Trophoblast cell (in vitro differentiated cells and primary cell): ENCODE measurements around the gene PLVAP.

Experiments
- DNase-seq, 2 donors: peaks; one replicate each; pipeline ENCODE4 v3.0.0-alpha.2; 2016
- H2AFZ ChIP-seq: 2 replicates; pipeline ENCODE4 v1.6.1; 2013; ENCODE audit warnings: low read length, moderate library complexity, mild to moderate bottlenecking; ENCODE audit not compliant: insufficient read depth, poor library complexity
- H2AK5ac ChIP-seq: 2 replicates; pipeline ENCODE4 v1.6.1; 2013; ENCODE audit warnings: mild to moderate bottlenecking, low read length
- H2BK120ac ChIP-seq: 2 replicates; pipeline ENCODE4 v1.6.1; 2013; ENCODE audit warnings: low read length, mild to moderate bottlenecking, moderate library complexity; ENCODE audit not compliant: insufficient read depth, poor library complexity
- H2BK12ac ChIP-seq: 2 replicates; pipeline ENCODE4 v1.6.1; 2013; ENCODE audit warnings: mild to moderate bottlenecking, low read length, moderate library complexity
- H2BK5ac ChIP-seq: 2 replicates; pipeline ENCODE4 v1.6.1; 2013; ENCODE audit warnings: low read length, low read depth, moderate library complexity, mild to moderate bottlenecking; ENCODE audit not compliant: poor library complexity
- H3K14ac ChIP-seq: 2 replicates; pipeline ENCODE4 v1.6.1; 2013; ENCODE audit warnings: mild to moderate bottlenecking, low read length
- H3K18ac ChIP-seq: 2 replicates; pipeline ENCODE4 v1.6.1; 2013; ENCODE audit warnings: mild to moderate bottlenecking, low read length
- H3K23ac ChIP-seq: 2 replicates; pipeline ENCODE4 v1.6.1; 2013; ENCODE audit warnings: low read length
- H3K27ac ChIP-seq: 2 replicates; pipeline ENCODE4 v1.5.1; 2013; ENCODE audit warnings: low read depth, mild to moderate bottlenecking, inconsistent platforms, low read length, moderate library complexity
- H3K27me3 ChIP-seq: 2 replicates; pipeline ENCODE4 v1.6.1; 2013; ENCODE audit warnings: inconsistent platforms, mild to moderate bottlenecking, low read length, moderate library complexity; ENCODE audit not compliant: insufficient read depth
- H3K36me3 ChIP-seq, 2 experiments: 1 replicate in 1 of 2; 2 replicates in 1 of 2; pipeline ENCODE4 v1.6.1; 2013; ENCODE audit warnings: low read length in 2 of 2, mild to moderate bottlenecking in 2 of 2, moderate library complexity in 1 of 2; ENCODE audit not compliant: insufficient read depth in 2 of 2, control insufficient read depth in 1 of 2
- H3K4ac ChIP-seq: 2 replicates; pipeline ENCODE4 v1.6.1; 2013; ENCODE audit warnings: low read depth, mild to moderate bottlenecking, low read length, moderate library complexity
- H3K4me1 ChIP-seq, 2 experiments: 1 replicate in 1 of 2; 2 replicates in 1 of 2; pipeline ENCODE4 v1.6.1; 2013; ENCODE audit warnings: low read length in 2 of 2, mild to moderate bottlenecking in 2 of 2, moderate library complexity in 1 of 2; ENCODE audit not compliant: insufficient read depth in 2 of 2, control insufficient read depth in 1 of 2
- H3K4me2 ChIP-seq: 2 replicates; pipeline ENCODE4 v1.6.1; 2013; ENCODE audit warnings: inconsistent platforms, mild to moderate bottlenecking, low read length, moderate library complexity
- H3K4me3 ChIP-seq: 2 replicates; pipeline ENCODE4 v1.5.1; 2013; ENCODE audit warnings: mild to moderate bottlenecking, low read depth, low read length, inconsistent platforms
- H3K79me1 ChIP-seq: one replicate; pipeline ENCODE4 v1.6.1; 2013; ENCODE audit warnings: low read length
- H3K79me2 ChIP-seq: 2 replicates; pipeline ENCODE4 v1.6.1; 2013; ENCODE audit warnings: low read length, mild to moderate bottlenecking; ENCODE audit not compliant: control insufficient read depth, insufficient read depth, poor library complexity
- H3K9ac ChIP-seq: 2 replicates; pipeline ENCODE4 v1.6.1; 2013; ENCODE audit warnings: mild to moderate bottlenecking, low read length
- H3K9me3 ChIP-seq: 2 replicates; pipeline ENCODE4 v1.6.1; 2013; ENCODE audit warnings: low read depth, mild to moderate bottlenecking, control low read depth, inconsistent platforms, low read length; ENCODE audit not compliant: insufficient read depth
- H4K12ac ChIP-seq: 2 replicates; pipeline ENCODE4 v1.6.1; 2013; ENCODE audit warnings: low read depth, mild to moderate bottlenecking, low read length, moderate library complexity
- H4K8ac ChIP-seq: 2 replicates; pipeline ENCODE4 v1.6.1; 2013; ENCODE audit warnings: low read depth, mild to moderate bottlenecking, low read length, moderate library complexity
- H4K91ac ChIP-seq: one replicate; pipeline ENCODE4 v1.6.1; 2013; ENCODE audit warnings: low read depth, mild to moderate bottlenecking, low read length, moderate library complexity
- WGBS: extraction: QIAGEN DNeasy Blood & Tissue Kit; methylation state at CpG from one replicate; pipeline ENCODE4 v1.1.7; 2013; ENCODE audit warnings: missing lambda C conversion rate; ENCODE audit not compliant: insufficient read length, insufficient coverage; ENCODE audit errors: extremely low coverage; 5-methylcytosine and 5-hydroxymethylcytosine counted together

PLVAP gene

GRCh38 chr19:17404015-17404414, 26.9 kb upstream of the PLVAP start:
- H2AFZ ChIP-seq: no peak overlapping the region
- no peak overlapping the region for H2BK5ac ChIP-seq
- no peaks in the 10 kb centered on the region for H3K36me3 ChIP-seq
- peaks cover 11 to 12% of the 10 kb centered on the region in 2 experiments for H3K4me1 ChIP-seq
- H3K79me1 ChIP-seq: no peaks in the 10 kb centered on the region
- no peak overlapping the region for H2BK120ac ChIP-seq
- no peak overlapping the region for H3K27ac ChIP-seq
- no peak overlapping the region for H3K18ac ChIP-seq
- H4K91ac ChIP-seq: no peak overlapping the region
- H4K12ac ChIP-seq: no peak overlapping the region
- no peak overlapping the region for H3K4ac ChIP-seq
- H3K23ac ChIP-seq: no peak overlapping the region
- no peak overlapping the region for H2AK5ac ChIP-seq
- no peaks in the 10 kb centered on the region for H3K79me2 ChIP-seq
- no peak overlapping the region for H3K4me3 ChIP-seq
- no peak for DNase-seq
- H2BK12ac ChIP-seq: no peak overlapping the region
- H3K4me2 ChIP-seq: no peak overlapping the region
- H3K9ac ChIP-seq: no peak overlapping the region
- WGBS: no CpG with 5 or more reads among the region's 6 CpGs
- no peaks in the 10 kb centered on the region for H3K27me3 ChIP-seq
- no peak overlapping the region for H4K8ac ChIP-seq
- no peak overlapping the region for H3K14ac ChIP-seq
- peaks cover 3% of the 10 kb centered on the region for H3K9me3 ChIP-seq

GRCh38 chr19:17402982-17403855, 26.1 kb upstream of the PLVAP start:
- H3K4me3 ChIP-seq: no peak overlapping the region
- H2BK12ac ChIP-seq: no peak overlapping the region
- no peaks in the 10 kb centered on the region for H3K79me2 ChIP-seq
- H3K27ac ChIP-seq: no peak overlapping the region
- H2AK5ac ChIP-seq: no peak overlapping the region
- H3K27me3 ChIP-seq: no peaks in the 10 kb centered on the region
- no peak overlapping the region for H2BK5ac ChIP-seq
- H3K79me1 ChIP-seq: no peaks in the 10 kb centered on the region
- no peak overlapping the region for H3K9ac ChIP-seq
- no peak overlapping the region for H2AFZ ChIP-seq
- H3K4me2 ChIP-seq: peak overlapping the region; percentile 36
- H3K9me3 ChIP-seq: peaks cover 3% of the 10 kb centered on the region
- no peak overlapping the region for H4K91ac ChIP-seq
- no peak overlapping the region for H4K8ac ChIP-seq
- peaks cover 11 to 12% of the 10 kb centered on the region in 2 experiments for H3K4me1 ChIP-seq
- H4K12ac ChIP-seq: no peak overlapping the region
- no peaks in the 10 kb centered on the region for H3K36me3 ChIP-seq
- no CpG with 5 or more reads among the region's 36 CpGs for WGBS
- H2BK120ac ChIP-seq: no peak overlapping the region
- H3K23ac ChIP-seq: no peak overlapping the region
- H3K18ac ChIP-seq: no peak overlapping the region
- H3K14ac ChIP-seq: no peak overlapping the region
- no peak for DNase-seq
- H3K4ac ChIP-seq: no peak overlapping the region

- DNase-seq: no peak
Measured at GRCh38 chr19:17401628-17402027, 24.5 kb upstream of the PLVAP start.

GRCh38 chr19:17398902-17399527, 21.9 kb upstream of the PLVAP start:
- H3K79me2 ChIP-seq: no peaks in the 10 kb centered on the region
- H2AK5ac ChIP-seq: no peak overlapping the region
- H3K36me3 ChIP-seq: no peaks in the 10 kb centered on the region
- H3K79me1 ChIP-seq: no peaks in the 10 kb centered on the region
- WGBS: no CpG with 5 or more reads among the region's 8 CpGs
- no peak overlapping the region for H3K4ac ChIP-seq
- H3K18ac ChIP-seq: no peak overlapping the region
- H3K23ac ChIP-seq: no peak overlapping the region
- no peak overlapping the region for H3K14ac ChIP-seq
- H3K4me1 ChIP-seq: no peaks in the 10 kb centered on the region
- no peak overlapping the region for H2AFZ ChIP-seq
- H2BK5ac ChIP-seq: no peak overlapping the region
- H3K4me3 ChIP-seq: no peak overlapping the region
- peaks cover 3% of the 10 kb centered on the region for H3K9me3 ChIP-seq
- H4K91ac ChIP-seq: no peak overlapping the region
- DNase-seq: no peak
- no peak overlapping the region for H2BK120ac ChIP-seq
- H3K27ac ChIP-seq: no peak overlapping the region
- H4K12ac ChIP-seq: no peak overlapping the region
- no peaks in the 10 kb centered on the region for H3K27me3 ChIP-seq
- H3K4me2 ChIP-seq: no peak overlapping the region
- no peak overlapping the region for H4K8ac ChIP-seq
- H2BK12ac ChIP-seq: no peak overlapping the region
- H3K9ac ChIP-seq: no peak overlapping the region

More at GRCh38 chr19:17401628-17402027, 24.5 kb upstream of the PLVAP start:
- H3K4me2 ChIP-seq: no peak overlapping the region
- no peaks in the 10 kb centered on the region for H3K79me1 ChIP-seq
- H2BK12ac ChIP-seq: no peak overlapping the region
- no peak overlapping the region for H3K4me3 ChIP-seq
- no peak overlapping the region for H4K91ac ChIP-seq
- H3K79me2 ChIP-seq: no peaks in the 10 kb centered on the region
- H4K8ac ChIP-seq: no peak overlapping the region
- H4K12ac ChIP-seq: no peak overlapping the region
- WGBS: no CpG with 5 or more reads among the region's 6 CpGs
- H2AK5ac ChIP-seq: no peak overlapping the region
- no peak overlapping the region for H2AFZ ChIP-seq
- H3K36me3 ChIP-seq: no peaks in the 10 kb centered on the region
- H2BK120ac ChIP-seq: no peak overlapping the region
- peaks cover 7 to 10% of the 10 kb centered on the region in 2 experiments for H3K4me1 ChIP-seq
- no peak overlapping the region for H3K23ac ChIP-seq
- no peak overlapping the region for H3K27ac ChIP-seq
- H3K9me3 ChIP-seq: peaks cover 3% of the 10 kb centered on the region
- H3K9ac ChIP-seq: no peak overlapping the region
- no peak overlapping the region for H3K14ac ChIP-seq
- no peaks in the 10 kb centered on the region for H3K27me3 ChIP-seq
- H3K18ac ChIP-seq: no peak overlapping the region
- H2BK5ac ChIP-seq: no peak overlapping the region
- no peak overlapping the region for H3K4ac ChIP-seq
